ENCODE measurements around the gene TSC2.

DNA sequence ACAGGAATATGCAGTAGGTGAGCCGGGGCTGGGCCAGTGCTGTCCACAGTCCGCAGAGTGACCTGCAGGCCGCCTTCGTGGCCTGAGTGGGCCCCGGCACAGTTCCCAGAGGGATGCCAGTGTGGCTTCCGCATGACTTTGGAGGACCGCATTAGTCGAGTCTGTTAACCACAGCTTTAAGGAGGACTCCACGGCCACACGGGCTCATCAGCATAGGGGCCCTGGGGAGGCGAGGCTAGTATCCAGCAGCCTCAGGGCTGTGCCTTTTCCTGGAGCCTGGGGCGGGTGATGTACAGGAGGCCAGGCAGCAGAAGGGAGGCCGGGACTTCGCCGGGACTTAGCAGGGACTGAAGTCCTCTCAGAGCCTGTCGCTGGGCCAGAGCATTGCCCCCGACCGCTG lies 13.2 kb downstream of the TSC2 start:
- TF ChIP-seq, protein P1, sequence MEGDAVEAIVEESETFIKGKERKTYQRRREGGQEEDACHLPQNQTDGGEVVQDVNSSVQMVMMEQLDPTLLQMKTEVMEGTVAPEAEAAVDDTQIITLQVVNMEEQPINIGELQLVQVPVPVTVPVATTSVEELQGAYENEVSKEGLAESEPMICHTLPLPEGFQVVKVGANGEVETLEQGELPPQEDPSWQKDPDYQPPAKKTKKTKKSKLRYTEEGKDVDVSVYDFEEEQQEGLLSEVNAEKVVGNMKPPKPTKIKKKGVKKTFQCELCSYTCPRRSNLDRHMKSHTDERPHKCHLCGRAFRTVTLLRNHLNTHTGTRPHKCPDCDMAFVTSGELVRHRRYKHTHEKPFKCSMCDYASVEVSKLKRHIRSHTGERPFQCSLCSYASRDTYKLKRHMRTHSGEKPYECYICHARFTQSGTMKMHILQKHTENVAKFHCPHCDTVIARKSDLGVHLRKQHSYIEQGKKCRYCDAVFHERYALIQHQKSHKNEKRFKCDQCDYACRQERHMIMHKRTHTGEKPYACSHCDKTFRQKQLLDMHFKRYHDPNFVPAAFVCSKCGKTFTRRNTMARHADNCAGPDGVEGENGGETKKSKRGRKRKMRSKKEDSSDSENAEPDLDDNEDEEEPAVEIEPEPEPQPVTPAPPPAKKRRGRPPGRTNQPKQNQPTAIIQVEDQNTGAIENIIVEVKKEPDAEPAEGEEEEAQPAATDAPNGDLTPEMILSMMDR (conservative IDR thresholded peaks at IDR 0.05), result no peak
- TF ChIP-seq ZFX (IDR thresholded peaks at IDR 0.05), result no peak
